HG03571 (cell line): Measurements from ENCODE around the gene TIMM22.
"Not testable (repeated sequence)": the region's sequence is repeated elsewhere in the genome, so short reads cannot be mapped to it uniquely, and the experiment has no call there.

Experiments used
- ATAC-seq: cut with Tn5 transposase; IDR thresholded peaks from one replicate; pipeline ENCODE4 v1.9.1; 2021; ENCODE audit not compliant: unreplicated experiment

TIMM22 gene

GRCh38 chr17:1037238-1037879 lies 40.4 kb downstream of the TIMM22 start:
- no peak for ATAC-seq

GRCh38 chr17:1038459-1039122 lies 41.7 kb downstream of the TIMM22 start:
- no peak for ATAC-seq

GRCh38 chr17:1039123-1039507 lies 42.2 kb downstream of the TIMM22 start:
- no peak for ATAC-seq

GRCh38 chr17:1039511-1040215 lies 42.7 kb downstream of the TIMM22 start:
- no peak for ATAC-seq

GRCh38 chr17:1040216-1040600 lies 43.3 kb downstream of the TIMM22 start:
- ATAC-seq, result no peak

GRCh38 chr17:1041746-1042145 lies 44.8 kb downstream of the TIMM22 start:
- no peak for ATAC-seq

- ATAC-seq, result no peak
Observed at GRCh38 chr17:1042486-1042885, 45.6 kb downstream of the TIMM22 start.

- ATAC-seq, result no peak
Observed at GRCh38 chr17:1043601-1044251, 46.8 kb downstream of the TIMM22 start.

- not testable (repeated sequence) for ATAC-seq
Observed at GRCh38 chr17:1044387-1045009, 47.6 kb downstream of the TIMM22 start.

GRCh38 chr17:1045456-1045855 lies 48.5 kb downstream of the TIMM22 start:
- ATAC-seq, result no peak

GRCh38 chr17:1047177-1047878 lies 50.4 kb downstream of the TIMM22 start:
- ATAC-seq, result no peak

- no peak for ATAC-seq
Observed at GRCh38 chr17:1047879-1048470, 51.0 kb downstream of the TIMM22 start.

GRCh38 chr17:1048516-1049115 lies 51.7 kb downstream of the TIMM22 start:
- not testable (repeated sequence) for ATAC-seq

GRCh38 chr17:1049446-1050225 lies 52.7 kb downstream of the TIMM22 start:
- no peak for ATAC-seq

GRCh38 chr17:1050246-1050995 lies 53.5 kb downstream of the TIMM22 start:
- ATAC-seq, result no peak

- ATAC-seq, result no peak
Observed at GRCh38 chr17:1050996-1051925, 54.3 kb downstream of the TIMM22 start.
